Parietal lobe (tissue), 2 donors: Measurements from ENCODE around the gene SMAD2. TPM values are rescaled to one million over a fixed set of nuclear protein-coding genes. Genes with fewer than 3 reads are reported as not detected.

Experiments
- small RNA-seq: library from RNA; depleted of rRNA; stranded (forward); fragments of <200 nt; gene quantifications from one replicate; pipeline ENCODE3, GENCODE V24; 2014; ENCODE audit warnings: low replicate concordance
- total RNA-seq: library from RNA; depleted of rRNA; stranded (reverse); fragments of >200 nt; gene quantifications from one replicate; pipeline ENCODE4 v1.2.3, GENCODE V29; 2014

SMAD2 gene
- total RNA-seq = 77.3 TPM

DNA sequence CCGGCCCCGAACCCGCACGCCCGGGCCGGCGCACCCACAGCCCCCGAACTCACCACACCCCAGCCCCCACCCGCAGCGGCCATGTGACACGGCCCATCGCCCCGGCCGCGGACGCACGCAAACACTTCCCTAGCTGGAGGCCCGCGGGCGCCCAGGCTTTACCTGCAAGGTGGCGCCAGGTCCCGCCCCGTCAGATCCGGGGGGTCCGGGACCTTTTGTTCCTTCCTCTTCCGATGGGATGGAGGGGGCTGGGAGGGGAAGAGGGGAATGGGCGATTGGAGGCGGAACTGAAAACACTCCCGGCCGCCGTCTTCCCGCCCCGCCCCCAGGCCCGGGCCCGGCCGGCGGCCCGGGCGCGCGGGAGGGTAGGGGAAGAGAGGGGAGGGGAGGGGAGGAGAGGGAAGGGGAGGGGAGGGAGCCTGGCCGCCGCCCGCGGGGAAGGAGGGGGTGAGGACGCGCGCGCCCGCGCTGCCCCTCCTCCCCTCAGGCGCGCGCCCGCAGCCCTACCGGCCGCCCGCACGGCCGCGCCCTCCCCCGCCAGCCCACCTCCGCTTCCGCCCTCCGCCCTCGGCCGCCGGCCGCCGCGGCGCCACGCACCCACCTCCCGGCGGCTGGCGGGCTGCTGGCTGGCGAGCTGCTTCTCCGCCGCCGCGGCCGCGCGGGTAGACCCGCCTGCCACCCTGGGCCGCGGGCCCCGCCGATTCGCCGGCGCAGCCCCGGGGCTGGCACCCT lies at the start of gene SMAD2:
Gene SMAD2 (minus strand): TSS at position 461 of the 732 bp plus-strand sequence. CDS start 33,903 bp downstream, outside the sequence.

Small RNA genes lying within 50 kb of the gene (small RNA-seq; reads per million reads assigned to genes)
- gene AC120349.2 (not detected), gene MTCO2P2 (not detected)
